Neural cell (in vitro differentiated cells): ENCODE results near the gene GABRD. TPM values are rescaled to one million over a fixed set of nuclear protein-coding genes. Genes with fewer than 3 reads are reported as not detected.

Experiments
- H2AFZ ChIP-seq: fragments of 200-600, 300-800 bp; sonication (generic), shearing (Covaris generic); 2 replicates; pipeline ENCODE4 v1.6.0; 2014; ENCODE audit warnings: low read depth, mild to moderate bottlenecking, antibody characterized with exemption, low read length, moderate library complexity
- H3F3A ChIP-seq: fragments of 200-600 bp; shearing (Covaris generic); 2 replicates; pipeline ENCODE4 v1.6.1; 2016; ENCODE audit warnings: mild to moderate bottlenecking, moderate library complexity, mixed read lengths, antibody characterized with exemption, low read length; ENCODE audit not compliant: insufficient read depth, poor library complexity, severe bottlenecking
- H3K27ac ChIP-seq: fragments of 200-600, 300-800 bp; sonication (generic), shearing (Covaris generic); 2 replicates; pipeline ENCODE4 v1.5.1; 2014; ENCODE audit warnings: mild to moderate bottlenecking, low read length, moderate library complexity
- H3K27me3 ChIP-seq: fragments of 300-800, 200-600 bp; sonication (generic), shearing (Covaris generic); 2 replicates; pipeline ENCODE4 v1.6.0; 2014; ENCODE audit warnings: mild to moderate bottlenecking, low read depth, low read length, moderate library complexity; ENCODE audit not compliant: insufficient read depth
- H3K36me3 ChIP-seq: fragments of 300-800, 200-600 bp; sonication (generic), shearing (Covaris generic); 2 replicates; pipeline ENCODE4 v1.5.1; 2014; ENCODE audit warnings: mild to moderate bottlenecking, antibody characterized with exemption, low read length, moderate library complexity; ENCODE audit not compliant: insufficient read depth
- H3K4me2 ChIP-seq: fragments of 300-800, 200-600 bp; sonication (generic), shearing (Covaris generic); 2 replicates; pipeline ENCODE4 v1.6.0; 2014; ENCODE audit warnings: mild to moderate bottlenecking, low read length
- H3K4me3 ChIP-seq: fragments of 300-800, 200-600 bp; sonication (generic), shearing (Covaris generic); 2 replicates; pipeline ENCODE4 v1.5.1; 2014; ENCODE audit warnings: mild to moderate bottlenecking, low read length, moderate library complexity
- H3K79me2 ChIP-seq: fragments of 200-600 bp; shearing (Covaris generic); replicated peaks from 2 replicates; pipeline ENCODE4 v1.6.0; 2014; ENCODE audit warnings: mild to moderate bottlenecking, low read length, moderate library complexity; ENCODE audit not compliant: insufficient read depth
- H3K9ac ChIP-seq: fragments of 300-800, 200-600 bp; sonication (generic), shearing (Covaris generic); 2 replicates; pipeline ENCODE4 v1.6.1; 2016; ENCODE audit warnings: mild to moderate bottlenecking, low read length, mixed read lengths
- H3K9me2 ChIP-seq: fragments of 200-600 bp; shearing (Covaris generic); 2 replicates; pipeline ENCODE4 v1.6.1; 2016; ENCODE audit warnings: mild to moderate bottlenecking, low read length, mixed read lengths; ENCODE audit not compliant: insufficient read depth
- H3K9me3 ChIP-seq: fragments of 200-600, 300-800 bp; sonication (generic), shearing (Covaris generic); 2 replicates; pipeline ENCODE4 v1.6.1; 2016; ENCODE audit warnings: mild to moderate bottlenecking, mixed run types, low read length, moderate library complexity, mixed read lengths
- H4K20me1 ChIP-seq: fragments of 200-600 bp; shearing (Covaris generic); 2 replicates; pipeline ENCODE4 v1.6.1; 2016; ENCODE audit warnings: mild to moderate bottlenecking, mixed run types; ENCODE audit not compliant: insufficient read depth
- CTCF ChIP-seq: fragments of 450-650 bp; IDR thresholded peaks from 2 replicates; pipeline ENCODE4 v1.5.1; 2014; ENCODE audit warnings: antibody characterized with exemption, mild to moderate bottlenecking, moderate library complexity; ENCODE audit not compliant: poor library complexity, severe bottlenecking
- EP300 ChIP-seq: fragments of 450-650 bp; conservative IDR thresholded peaks from 2 replicates; pipeline ENCODE4 v1.6.1; 2014; ENCODE audit warnings: antibody characterized with exemption, mild to moderate bottlenecking, moderate library complexity; ENCODE audit not compliant: poor library complexity, severe bottlenecking
- EZH2 ChIP-seq: fragments of 200-600, 300-800 bp; shearing (Covaris generic), sonication (generic); IDR thresholded peaks from 2 replicates; pipeline ENCODE4 v1.6.1; 2014; ENCODE audit warnings: antibody characterized with exemption, low read length, borderline replicate concordance, mild to moderate bottlenecking; ENCODE audit not compliant: insufficient read depth, poor library complexity, severe bottlenecking
- MXI1 ChIP-seq: fragments of 450-650 bp; conservative IDR thresholded peaks from 2 replicates; pipeline ENCODE4 v1.6.1; 2014; ENCODE audit warnings: antibody characterized with exemption, mild to moderate bottlenecking; ENCODE audit not compliant: poor library complexity, severe bottlenecking
- POLR2AphosphoS5 ChIP-seq: IDR thresholded peaks from 2 replicates; pipeline ENCODE4 v1.6.1; 2012
- RAD21 ChIP-seq: fragments of 450-650 bp; conservative IDR thresholded peaks from 2 replicates; pipeline ENCODE4 v1.6.1; 2014; ENCODE audit warnings: antibody characterized with exemption, mild to moderate bottlenecking, moderate library complexity
- REST ChIP-seq: IDR thresholded peaks from 2 replicates; pipeline ENCODE4 v1.6.1; 2012; ENCODE audit warnings: borderline replicate concordance
- SMC3 ChIP-seq: fragments of 450-650 bp; conservative IDR thresholded peaks from 2 replicates; pipeline ENCODE4 v1.6.1; 2014; ENCODE audit warnings: antibody characterized with exemption, mild to moderate bottlenecking, moderate library complexity; ENCODE audit not compliant: poor library complexity
- TAF1 ChIP-seq: IDR thresholded peaks from 2 replicates; pipeline ENCODE4 v1.6.1; 2012; ENCODE audit warnings: low read depth
- polyA plus RNA-seq: library from polyadenylated mRNA; depleted of rRNA; stranded (reverse); fragments of >200 nt; gene quantifications from 2 replicates; pipeline ENCODE4 v1.2.3, GENCODE V29; 2014

The GABRD gene
- polyA plus RNA-seq, 1 donor from 2014 or later = 0.85 TPM

- H4K20me1 ChIP-seq = no peaks in the 10 kb centered on the region
- H3K4me3 ChIP-seq = no peak overlapping the region
- H3K9me3 ChIP-seq = no peaks in the 10 kb centered on the region
- no peaks in the 10 kb centered on the region for H3F3A ChIP-seq
- H3K27me3 ChIP-seq = no peaks in the 10 kb centered on the region
- H3K9ac ChIP-seq = no peak overlapping the region
- no peak overlapping the region for H2AFZ ChIP-seq
- no peaks in the 10 kb centered on the region for H3K79me2 ChIP-seq
- TF ChIP-seq MXI1 = no peak
- no peak for TF ChIP-seq EZH2
- TF ChIP-seq EP300 = no peak
- TF ChIP-seq TAF1 = no peak
- no peak for TF ChIP-seq RAD21
- TF ChIP-seq SMC3 = no peak
- TF ChIP-seq POLR2AphosphoS5 = no peak
- TF ChIP-seq REST = no peak
- no peak for TF ChIP-seq CTCF
- no peak overlapping the region for H3K27ac ChIP-seq
- no peaks in the 10 kb centered on the region for H3K9me2 ChIP-seq
- no peak overlapping the region for H3K4me2 ChIP-seq
- H3K36me3 ChIP-seq = no peaks in the 10 kb centered on the region
Observed at GRCh38 chr1:1973716-1974642, 45.2 kb upstream of the GABRD start.

- no peak overlapping the region for H2AFZ ChIP-seq
- no peaks in the 10 kb centered on the region for H3K9me2 ChIP-seq
- TF ChIP-seq REST (no peak), CTCF (no peak), RAD21 (no peak), SMC3 (no peak), POLR2AphosphoS5 (no peak), MXI1 (no peak), EZH2 (no peak), EP300 (no peak), TAF1 (no peak)
- no peak overlapping the region for H3K4me3 ChIP-seq
- H4K20me1 ChIP-seq = no peaks in the 10 kb centered on the region
- no peak overlapping the region for H3K27ac ChIP-seq
- H3K9me3 ChIP-seq = no peaks in the 10 kb centered on the region
- no peak overlapping the region for H3K9ac ChIP-seq
- no peaks in the 10 kb centered on the region for H3K27me3 ChIP-seq
- H3K4me2 ChIP-seq = no peak overlapping the region
- no peaks in the 10 kb centered on the region for H3F3A ChIP-seq
- H3K36me3 ChIP-seq = no peaks in the 10 kb centered on the region
- H3K79me2 ChIP-seq = no peaks in the 10 kb centered on the region
Observed at GRCh38 chr1:1974834-1975233, 44.3 kb upstream of the GABRD start.
